ENCODE results near the gene HNRNPA3. TPM values are rescaled to one million over a fixed set of nuclear protein-coding genes. Genes with fewer than 3 reads are reported as not detected.
A peak's percentile ranks its signal among the peaks of the same experiment; 100 is the strongest.

Gene HNRNPA3
- total RNA-seq, 1 donor from 2014 or later, result 107 TPM

- peaks cover 11% of the 10 kb centered on the region for H3K27me3 ChIP-seq
- peak overlapping the region; percentile 93 for H2AFZ ChIP-seq (replicated peaks)
- DNase-seq (ENCODE audit: low spot score), result no peak
- Mint-ChIP-seq H3K9me3 (no peaks in the 10 kb centered on the region), H3K27ac (no peak overlapping the region), H3K4me1 (peaks cover 30% of the 10 kb centered on the region), H3K36me3 (no peaks in the 10 kb centered on the region), H3K4me3 (no peak overlapping the region), H3K27me3 (ENCODE audit: insufficient read depth, low read depth) (peaks cover 2% of the 10 kb centered on the region)
- no peaks in the 10 kb centered on the region for H3K36me3 ChIP-seq
- no peak overlapping the region for H3K9ac ChIP-seq
- peaks cover 7% of the 10 kb centered on the region for H3K4me1 ChIP-seq
- H4K20me1 ChIP-seq (ENCODE audit: low read depth), result no peaks in the 10 kb centered on the region
- no peaks in the 10 kb centered on the region for H3K79me2 ChIP-seq (ENCODE audit: low read depth)
- H3K9me3 ChIP-seq (ENCODE audit: low read depth), result no peaks in the 10 kb centered on the region
- TF ChIP-seq, protein P1, sequence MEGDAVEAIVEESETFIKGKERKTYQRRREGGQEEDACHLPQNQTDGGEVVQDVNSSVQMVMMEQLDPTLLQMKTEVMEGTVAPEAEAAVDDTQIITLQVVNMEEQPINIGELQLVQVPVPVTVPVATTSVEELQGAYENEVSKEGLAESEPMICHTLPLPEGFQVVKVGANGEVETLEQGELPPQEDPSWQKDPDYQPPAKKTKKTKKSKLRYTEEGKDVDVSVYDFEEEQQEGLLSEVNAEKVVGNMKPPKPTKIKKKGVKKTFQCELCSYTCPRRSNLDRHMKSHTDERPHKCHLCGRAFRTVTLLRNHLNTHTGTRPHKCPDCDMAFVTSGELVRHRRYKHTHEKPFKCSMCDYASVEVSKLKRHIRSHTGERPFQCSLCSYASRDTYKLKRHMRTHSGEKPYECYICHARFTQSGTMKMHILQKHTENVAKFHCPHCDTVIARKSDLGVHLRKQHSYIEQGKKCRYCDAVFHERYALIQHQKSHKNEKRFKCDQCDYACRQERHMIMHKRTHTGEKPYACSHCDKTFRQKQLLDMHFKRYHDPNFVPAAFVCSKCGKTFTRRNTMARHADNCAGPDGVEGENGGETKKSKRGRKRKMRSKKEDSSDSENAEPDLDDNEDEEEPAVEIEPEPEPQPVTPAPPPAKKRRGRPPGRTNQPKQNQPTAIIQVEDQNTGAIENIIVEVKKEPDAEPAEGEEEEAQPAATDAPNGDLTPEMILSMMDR (IDR thresholded peaks at IDR 0.05), result no peak
- no peak for TF ChIP-seq EZH2phosphoT487 (IDR thresholded peaks at IDR 0.05)
- no peak for TF ChIP-seq EZH2 (IDR thresholded peaks at IDR 0.05)
- H3K4me3 ChIP-seq, result peak overlapping the region; percentile 25
- H3K4me2 ChIP-seq, result peak overlapping the region; percentile 64
- peaks cover 4% of the 10 kb centered on the region for H3F3A ChIP-seq (ENCODE audit: low read depth)
- no peak overlapping the region for H3K27ac ChIP-seq
These were observed 47.5 kb upstream of the HNRNPA3 start for GRCh38 chr2:177165061-177165583.

- Histone ChIP-seq H3K36me3 (no peaks in the 10 kb centered on the region), H3K4me2 (no peak overlapping the region), H3K9ac (no peak overlapping the region), H3K27ac (no peak overlapping the region), H3K27me3 (peaks cover 11% of the 10 kb centered on the region), H3K79me2 (ENCODE audit: low read depth) (no peaks in the 10 kb centered on the region), H4K20me1 (ENCODE audit: low read depth) (no peaks in the 10 kb centered on the region), H3K4me3 (no peak overlapping the region), H3K9me3 (ENCODE audit: low read depth) (no peaks in the 10 kb centered on the region), H3K4me1 (peaks cover 8% of the 10 kb centered on the region), H3F3A (ENCODE audit: low read depth) (peaks cover 4% of the 10 kb centered on the region), H2AFZ (replicated peaks) (no peak overlapping the region)
- H3K27ac Mint-ChIP-seq, result no peak overlapping the region
- H3K36me3 Mint-ChIP-seq, result no peaks in the 10 kb centered on the region
- no peaks in the 10 kb centered on the region for H3K9me3 Mint-ChIP-seq
- no peak for DNase-seq (ENCODE audit: low spot score)
- peaks cover 2% of the 10 kb centered on the region for H3K27me3 Mint-ChIP-seq (ENCODE audit: insufficient read depth, low read depth)
- H3K4me1 Mint-ChIP-seq, result peaks cover 30% of the 10 kb centered on the region
- TF ChIP-seq, protein P1 (IDR thresholded peaks at IDR 0.05), result no peak
- TF ChIP-seq EZH2 (IDR thresholded peaks at IDR 0.05), result no peak
- TF ChIP-seq EZH2phosphoT487 (IDR thresholded peaks at IDR 0.05), result no peak
- no peak overlapping the region for H3K4me3 Mint-ChIP-seq
These were observed 46.6 kb upstream of the HNRNPA3 start for GRCh38 chr2:177165721-177166711.

DNA sequence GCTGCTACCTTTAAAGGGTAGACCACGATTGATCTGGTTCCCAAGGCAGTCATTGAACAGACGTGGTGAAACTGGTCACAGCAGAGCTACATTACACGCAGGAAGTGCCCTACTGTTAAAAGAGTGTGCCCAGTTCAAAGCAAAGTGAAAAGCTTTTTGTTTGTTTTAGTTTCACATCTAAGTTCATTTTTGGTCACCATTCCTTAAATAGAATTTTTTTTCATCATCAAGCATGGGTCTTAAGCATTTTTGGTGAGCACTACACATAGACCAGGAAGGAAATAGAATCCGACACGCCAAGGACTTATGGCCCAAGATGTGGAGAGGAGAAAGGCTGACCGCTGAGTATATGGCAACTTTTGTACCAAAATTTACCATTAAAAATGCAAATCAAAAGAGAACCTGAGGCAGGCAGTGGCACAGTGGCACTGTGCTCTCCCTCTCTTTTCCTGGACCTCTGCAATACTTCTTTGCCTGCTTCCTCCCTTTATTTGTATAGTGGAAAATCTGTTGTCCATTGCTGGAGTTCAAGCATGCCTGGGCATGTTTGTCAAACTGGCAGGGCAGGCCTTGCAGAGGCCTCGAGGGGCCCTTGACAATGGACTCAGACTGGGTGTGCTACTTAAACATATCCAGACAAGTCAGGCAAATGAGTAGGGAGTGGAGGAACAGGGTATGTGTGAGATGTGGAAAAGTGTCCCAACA, 42.6 kb upstream of the HNRNPA3 start:
- no peak overlapping the region for H3K4me3 Mint-ChIP-seq
- no peak overlapping the region for H3K27ac Mint-ChIP-seq
- Histone ChIP-seq H4K20me1 (ENCODE audit: low read depth) (no peaks in the 10 kb centered on the region), H3K4me3 (no peak overlapping the region), H3K9ac (no peak overlapping the region), H2AFZ (replicated peaks) (no peak overlapping the region), H3K27me3 (no peaks in the 10 kb centered on the region), H3F3A (ENCODE audit: low read depth) (peaks cover 4% of the 10 kb centered on the region), H3K79me2 (ENCODE audit: low read depth) (no peaks in the 10 kb centered on the region), H3K9me3 (ENCODE audit: low read depth) (no peaks in the 10 kb centered on the region), H3K27ac (no peak overlapping the region), H3K4me2 (no peak overlapping the region), H3K36me3 (no peaks in the 10 kb centered on the region), H3K4me1 (peaks cover 8% of the 10 kb centered on the region)
- no peaks in the 10 kb centered on the region for H3K9me3 Mint-ChIP-seq
- H3K27me3 Mint-ChIP-seq (ENCODE audit: insufficient read depth, low read depth), result peaks cover 2% of the 10 kb centered on the region
- no peaks in the 10 kb centered on the region for H3K36me3 Mint-ChIP-seq
- TF ChIP-seq EZH2 (IDR thresholded peaks at IDR 0.05), result no peak
- no peak for TF ChIP-seq EZH2phosphoT487 (IDR thresholded peaks at IDR 0.05)
- TF ChIP-seq, protein P1 (IDR thresholded peaks at IDR 0.05), result no peak
- H3K4me1 Mint-ChIP-seq, result peaks cover 29% of the 10 kb centered on the region
- no peak for DNase-seq (ENCODE audit: low spot score)
